Measurements from ENCODE around the gene HNRNPC.

GRCh38 chr14:21240417-21240816 lies 28.8 kb downstream of the HNRNPC start:
- TF ChIP-seq CTCF (IDR thresholded peaks at IDR 0.05; ENCODE audit: low read depth, low read length) = no peak
- no peak for TF ChIP-seq EZH2phosphoT487 (IDR thresholded peaks at IDR 0.05; ENCODE audit: low read depth)

Data from OCI-LY3 (cell line).